Spleen (tissue), 7 donors: ENCODE results near the gene PLCB1.

Experiments used
- POLR2A ChIP-seq, 3 donors: fragments of 450-650 bp; IDR thresholded peaks; one replicate each; pipeline ENCODE4 v1.5.1; 2017; ENCODE audit warnings: antibody characterized with exemption in 3 of 3, mild to moderate bottlenecking in 1 of 3
- TF ChIP-seq, protein P1 (sequence below), 11 experiments: fragments of 200-600 bp in 7 of 11; fragments of 450-650 bp in 4 of 11; sonication (generic) in 4 of 11; IDR thresholded peaks in 8 of 11; conservative IDR thresholded peaks in 3 of 11; 1 replicate in 7 of 11; 2 replicates in 4 of 11; pipeline versions ENCODE4 v1.4.0 to v1.8.0; 2016 to 2021; ENCODE audit warnings: antibody characterized with exemption in 11 of 11, inconsistent platforms in 4 of 11, mild to moderate bottlenecking in 1 of 11
- donor health status: DM: no; HTN: no; CAD: no; lungs with moderate emphysema.
- donor health status: DM: no; HTN: no; CAD: no.
- donor health status: DM: no; HTN: no; CAD: no.

DNA sequence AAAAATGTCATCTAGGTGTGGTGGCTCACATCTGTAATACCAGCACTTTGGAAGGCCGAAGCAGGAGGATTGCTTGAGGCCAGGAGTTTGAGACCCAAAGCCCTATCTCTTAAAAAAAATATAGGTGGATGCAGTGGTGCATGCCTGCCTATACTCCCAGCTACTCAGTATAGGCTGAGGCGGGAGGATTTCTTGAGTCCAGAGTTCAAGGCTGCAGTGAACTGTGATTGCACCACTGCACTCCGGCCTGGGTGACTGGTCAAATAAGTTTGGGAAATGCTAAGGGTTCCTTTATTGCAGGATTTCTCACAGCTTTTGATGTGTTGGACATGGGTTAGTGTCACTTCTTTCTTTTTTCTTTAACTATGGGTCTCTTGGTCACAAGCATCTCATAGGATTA is 261.3 kb downstream of the PLCB1 start:
- TF ChIP-seq, protein P1, sequence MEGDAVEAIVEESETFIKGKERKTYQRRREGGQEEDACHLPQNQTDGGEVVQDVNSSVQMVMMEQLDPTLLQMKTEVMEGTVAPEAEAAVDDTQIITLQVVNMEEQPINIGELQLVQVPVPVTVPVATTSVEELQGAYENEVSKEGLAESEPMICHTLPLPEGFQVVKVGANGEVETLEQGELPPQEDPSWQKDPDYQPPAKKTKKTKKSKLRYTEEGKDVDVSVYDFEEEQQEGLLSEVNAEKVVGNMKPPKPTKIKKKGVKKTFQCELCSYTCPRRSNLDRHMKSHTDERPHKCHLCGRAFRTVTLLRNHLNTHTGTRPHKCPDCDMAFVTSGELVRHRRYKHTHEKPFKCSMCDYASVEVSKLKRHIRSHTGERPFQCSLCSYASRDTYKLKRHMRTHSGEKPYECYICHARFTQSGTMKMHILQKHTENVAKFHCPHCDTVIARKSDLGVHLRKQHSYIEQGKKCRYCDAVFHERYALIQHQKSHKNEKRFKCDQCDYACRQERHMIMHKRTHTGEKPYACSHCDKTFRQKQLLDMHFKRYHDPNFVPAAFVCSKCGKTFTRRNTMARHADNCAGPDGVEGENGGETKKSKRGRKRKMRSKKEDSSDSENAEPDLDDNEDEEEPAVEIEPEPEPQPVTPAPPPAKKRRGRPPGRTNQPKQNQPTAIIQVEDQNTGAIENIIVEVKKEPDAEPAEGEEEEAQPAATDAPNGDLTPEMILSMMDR (IDR thresholded peaks at IDR 0.05 in 8 of 11, conservative IDR thresholded peaks at IDR 0.05 in 3 of 11): no peak
- no peak for TF ChIP-seq POLR2A (IDR thresholded peaks at IDR 0.05)
